ENCODE measurements around the gene EMP1.

EMP1 gene

GRCh38 chr12:13198241-13198640 lies 1.7 kb downstream of the EMP1 start:
- DNase-seq, result no peak

GRCh38 chr12:13198876-13199275 lies 2.4 kb downstream of the EMP1 start:
- DNase-seq, result no peak

- no peak for DNase-seq
Observed at GRCh38 chr12:13199592-13199991, 3.1 kb downstream of the EMP1 start.

GRCh38 chr12:13200841-13201240 lies 4.3 kb downstream of the EMP1 start:
- no peak for DNase-seq

- DNase-seq, result no peak
Observed at GRCh38 chr12:13203034-13203922, 6.8 kb downstream of the EMP1 start.

GRCh38 chr12:13204428-13204827 lies 7.9 kb downstream of the EMP1 start:
- DNase-seq, result no peak

GRCh38 chr12:13205809-13206559 lies 9.5 kb downstream of the EMP1 start:
- no peak for DNase-seq

- no peak for DNase-seq
Observed at GRCh38 chr12:13206560-13206897, 10.0 kb downstream of the EMP1 start.

GRCh38 chr12:13208533-13209435 lies 12.3 kb downstream of the EMP1 start:
- no peak for DNase-seq

GRCh38 chr12:13209436-13210235 lies 13.1 kb downstream of the EMP1 start:
- no peak for DNase-seq

- no peak for DNase-seq
Observed at GRCh38 chr12:13210236-13211190, 14.0 kb downstream of the EMP1 start.

- DNase-seq, result no peak
Observed at GRCh38 chr12:13211191-13211858, 14.8 kb downstream of the EMP1 start.

- DNase-seq, result peak; percentile 58
Observed at GRCh38 chr12:13211859-13212664, 15.5 kb downstream of the EMP1 start.

- DNase-seq, result no peak
Observed at GRCh38 chr12:13215056-13215455, 18.5 kb downstream of the EMP1 start.

GRCh38 chr12:13218641-13219040 lies 22.1 kb downstream of the EMP1 start:
- DNase-seq, result no peak

- no peak for DNase-seq
Observed at GRCh38 chr12:13219320-13219719, 22.8 kb downstream of the EMP1 start.

- no peak for DNase-seq
Observed at GRCh38 chr12:13220838-13221237, 24.3 kb downstream of the EMP1 start.

- no peak for DNase-seq
Observed at GRCh38 chr12:13222076-13222475, 25.6 kb downstream of the EMP1 start.

- DNase-seq, result no peak
Observed at GRCh38 chr12:13223179-13223804, 26.8 kb downstream of the EMP1 start.
